Mucosa of descending colon (tissue), 3 donors: ENCODE measurements around the gene DMXL2. TPM values are rescaled to one million over a fixed set of nuclear protein-coding genes. Genes with fewer than 3 reads are reported as not detected.
"Not testable (repeated sequence)": the region's sequence is repeated elsewhere in the genome, so short reads cannot be mapped to it uniquely, and the experiment has no call there.

Experiments used
- ATAC-seq: fragments of 200-7000 bp; cut with Tn5 transposase; one replicate; pipeline ENCODE4 v1.9.1; 2020; ENCODE audit warnings: mild to moderate bottlenecking, moderate library complexity
- DNase-seq, 3 donors: peaks; one replicate each; pipeline ENCODE4 v3.0.0-alpha.2; 2020
- H3K36me3 ChIP-seq: fragments of 200-600 bp; one replicate; pipeline ENCODE4 v1.8.0; 2021; ENCODE audit warnings: low read depth, mild to moderate bottlenecking
- H3K4me1 ChIP-seq: fragments of 200-600 bp; one replicate; pipeline ENCODE4 v1.8.0; 2021; ENCODE audit warnings: low read depth, mild to moderate bottlenecking
- H3K4me3 ChIP-seq: fragments of 200-600 bp; one replicate; pipeline ENCODE4 v1.8.0; 2021; ENCODE audit warnings: mild to moderate bottlenecking
- H3K9me3 ChIP-seq: fragments of 200-600 bp; one replicate; pipeline ENCODE4 v1.8.0; 2021; ENCODE audit warnings: mild to moderate bottlenecking
- intact Hi-C, 2 donors: fragments of 100-400 bp; cut with DNase I in 1 of 2; cut with micrococcal nuclease in 1 of 2; formaldehyde crosslinking; loops; one replicate each; pipeline versions ENCODE4 v1.11.0 to v1.11.1; 2022; cut with DNase I, micrococcal nuclease
- total RNA-seq, 3 donors: library from RNA; stranded (reverse); fragmentation: NEBNext Ultra II Directional in 2 of 3; extraction: Animal tissue kit (Norgen Biotek cat#: 25700) in 2 of 3; gene quantifications; one replicate each; pipeline versions ENCODE4 v1.2.1 to v1.2.4, GENCODE V29; 2021 to 2023
- TF ChIP-seq, protein P1 (sequence below): fragments of 200-600 bp; IDR thresholded peaks from one replicate; pipeline ENCODE4 v1.8.0; 2022; ENCODE audit warnings: antibody characterized with exemption, mild to moderate bottlenecking
- donor health status: DM: no; HTN: no; CAD: no; lungs with moderate emphysema.
- donor health status: DM: no; HTN: no; CAD: no.
- donor health status: DM: no; HTN: yes; CAD: no.

DMXL2 gene
- total RNA-seq, 3 donors from 2014 or later, result 36.5 to 45.5 (median 43.0) TPM

DNA sequence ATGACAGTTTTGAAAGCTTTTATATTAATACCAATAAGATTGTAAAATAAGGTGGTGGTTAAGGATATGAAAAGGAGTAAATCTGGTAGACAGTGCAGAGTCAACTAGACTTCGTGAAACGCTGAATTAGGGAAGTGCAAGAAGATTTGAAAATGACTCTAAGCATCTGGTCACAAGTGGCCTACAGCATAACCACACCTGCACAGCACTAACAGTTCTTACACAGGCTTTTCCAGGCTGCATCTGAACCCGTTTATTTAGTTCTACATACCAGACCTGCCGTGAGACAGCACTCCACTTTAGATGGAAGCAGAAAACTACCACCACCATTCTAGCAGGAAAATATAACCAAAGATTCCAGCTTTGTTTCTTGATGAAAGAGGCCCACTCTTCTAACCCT, 1.9 kb downstream of the DMXL2 start:
- no peak for ATAC-seq
- Histone ChIP-seq H3K4me1 (peaks cover 19% of the 10 kb centered on the region), H3K9me3 (no peaks in the 10 kb centered on the region), H3K4me3 (no peak overlapping the region), H3K36me3 (no peaks in the 10 kb centered on the region)
- TF ChIP-seq, protein P1, sequence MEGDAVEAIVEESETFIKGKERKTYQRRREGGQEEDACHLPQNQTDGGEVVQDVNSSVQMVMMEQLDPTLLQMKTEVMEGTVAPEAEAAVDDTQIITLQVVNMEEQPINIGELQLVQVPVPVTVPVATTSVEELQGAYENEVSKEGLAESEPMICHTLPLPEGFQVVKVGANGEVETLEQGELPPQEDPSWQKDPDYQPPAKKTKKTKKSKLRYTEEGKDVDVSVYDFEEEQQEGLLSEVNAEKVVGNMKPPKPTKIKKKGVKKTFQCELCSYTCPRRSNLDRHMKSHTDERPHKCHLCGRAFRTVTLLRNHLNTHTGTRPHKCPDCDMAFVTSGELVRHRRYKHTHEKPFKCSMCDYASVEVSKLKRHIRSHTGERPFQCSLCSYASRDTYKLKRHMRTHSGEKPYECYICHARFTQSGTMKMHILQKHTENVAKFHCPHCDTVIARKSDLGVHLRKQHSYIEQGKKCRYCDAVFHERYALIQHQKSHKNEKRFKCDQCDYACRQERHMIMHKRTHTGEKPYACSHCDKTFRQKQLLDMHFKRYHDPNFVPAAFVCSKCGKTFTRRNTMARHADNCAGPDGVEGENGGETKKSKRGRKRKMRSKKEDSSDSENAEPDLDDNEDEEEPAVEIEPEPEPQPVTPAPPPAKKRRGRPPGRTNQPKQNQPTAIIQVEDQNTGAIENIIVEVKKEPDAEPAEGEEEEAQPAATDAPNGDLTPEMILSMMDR, result no peak
- DNase-seq, result no peak
- intact Hi-C loops, result no loop called here

DNA sequence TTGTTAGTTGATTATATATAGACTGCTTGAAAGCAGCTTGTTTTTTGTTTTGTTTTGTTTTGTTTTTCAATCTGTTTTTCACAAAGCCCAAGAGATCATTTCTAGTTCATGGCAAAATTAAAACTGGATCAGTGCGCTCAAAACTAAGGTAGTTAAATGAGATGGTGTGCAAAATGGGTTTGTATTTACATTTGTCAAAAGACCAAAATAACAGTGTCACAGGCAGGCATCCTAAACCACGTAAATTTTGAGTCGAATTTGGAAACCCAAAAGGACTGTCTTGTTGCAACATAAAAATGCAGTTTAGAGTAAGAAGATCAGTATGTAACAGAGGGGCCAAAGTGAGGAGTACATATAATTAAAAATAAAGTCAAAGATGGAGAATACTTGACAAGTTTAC, 2.4 kb downstream of the DMXL2 start:
- intact Hi-C loops, result no loop called here
- TF ChIP-seq, protein P1, result no peak
- ATAC-seq, result no peak

DNA sequence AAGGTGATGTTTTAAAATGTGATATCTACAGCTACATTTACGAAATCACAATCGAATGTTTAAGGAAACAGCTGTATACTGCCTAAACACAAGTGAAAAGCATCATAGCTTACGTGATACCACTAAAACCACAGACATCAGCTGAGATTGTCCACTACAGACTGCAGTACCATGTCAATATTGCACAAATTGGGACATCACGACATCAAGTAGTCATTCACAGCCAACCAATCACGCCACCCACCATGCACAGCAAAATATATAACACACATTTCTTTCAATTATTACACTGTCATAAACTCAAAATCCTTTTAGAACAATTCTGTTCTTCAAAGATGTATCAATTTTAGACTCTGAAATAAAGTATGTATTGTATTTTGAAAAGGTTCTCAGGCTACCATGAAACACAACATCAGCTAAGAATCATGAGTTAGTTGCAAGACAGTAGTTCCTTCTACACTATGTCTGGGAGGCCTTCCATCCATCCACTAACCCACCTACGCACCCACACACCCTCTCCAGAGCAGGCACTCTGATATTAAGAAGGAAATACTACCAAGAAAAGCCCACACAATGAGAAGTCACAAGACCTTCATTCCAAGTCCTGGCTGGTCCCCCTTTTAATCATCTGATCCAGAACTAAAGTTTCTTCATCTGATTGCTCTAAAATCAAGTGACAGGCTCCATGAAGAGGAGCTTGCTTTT, 3.1 kb downstream of the DMXL2 start:
- TF ChIP-seq, protein P1, result no peak
- Histone ChIP-seq H3K9me3 (no peaks in the 10 kb centered on the region), H3K4me1 (peaks cover 17% of the 10 kb centered on the region), H3K4me3 (no peak overlapping the region), H3K36me3 (no peaks in the 10 kb centered on the region)
- no peak for ATAC-seq
- intact Hi-C loops, result no loop called here
- DNase-seq, result no peak

More for the DNA sequence above, 2.4 kb downstream of the DMXL2 start:
- H3K4me3 ChIP-seq, result no peak overlapping the region
- no peaks in the 10 kb centered on the region for H3K9me3 ChIP-seq
- H3K4me1 ChIP-seq, result peaks cover 19% of the 10 kb centered on the region
- H3K36me3 ChIP-seq, result no peaks in the 10 kb centered on the region
- DNase-seq, result no peak

DNA sequence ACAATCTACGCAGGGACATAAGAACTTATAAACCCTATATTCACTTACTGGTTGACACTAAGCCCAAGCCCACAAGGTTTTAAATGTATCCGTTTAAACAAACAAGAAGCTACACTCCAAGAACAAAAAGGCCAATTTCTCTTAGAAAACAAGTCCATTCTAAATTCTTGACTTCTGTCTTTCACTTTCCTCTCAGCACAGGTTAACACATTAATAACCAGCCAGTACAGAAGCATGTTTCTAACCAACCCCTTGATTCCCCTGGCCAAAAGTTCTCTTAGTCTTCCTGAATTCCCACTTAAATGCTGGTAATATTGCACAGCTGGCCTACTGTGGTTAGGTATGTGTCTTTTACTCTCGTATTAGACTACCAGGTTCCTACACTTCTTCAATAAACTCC, 4.7 kb downstream of the DMXL2 start:
- DNase-seq, result no peak
- TF ChIP-seq, protein P1, result no peak
- ATAC-seq, result no peak
- intact Hi-C loops, result no loop called here
- H3K4me3 ChIP-seq, result no peak overlapping the region
- H3K36me3 ChIP-seq, result no peaks in the 10 kb centered on the region
- peaks cover 6% of the 10 kb centered on the region for H3K4me1 ChIP-seq
- H3K9me3 ChIP-seq, result no peaks in the 10 kb centered on the region

DNA sequence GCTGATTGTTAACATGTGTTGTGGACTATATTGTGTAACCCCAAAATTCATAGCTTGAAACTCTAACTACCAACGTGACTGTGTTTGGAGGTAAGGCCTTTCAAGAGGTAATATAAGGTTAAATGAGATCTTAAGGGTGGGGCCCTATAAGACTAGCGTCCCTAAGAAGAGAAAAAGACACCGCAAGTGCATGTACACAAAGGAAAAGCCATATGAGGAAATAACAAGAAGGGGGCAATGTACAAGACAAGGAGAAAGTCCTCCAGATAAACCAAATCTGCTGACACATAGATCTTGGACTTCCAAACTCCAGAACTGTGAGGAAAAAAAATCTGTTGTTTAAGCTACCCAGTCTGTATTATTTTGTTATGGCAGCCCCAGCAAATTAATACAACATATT, 8.6 kb downstream of the DMXL2 start:
- TF ChIP-seq, protein P1, result no peak
- Histone ChIP-seq H3K4me3 (no peak overlapping the region), H3K36me3 (no peaks in the 10 kb centered on the region), H3K9me3 (peaks cover 6% of the 10 kb centered on the region), H3K4me1 (no peaks in the 10 kb centered on the region)
- intact Hi-C loops, result no loop called here
- DNase-seq, result no peak
- ATAC-seq, result peak; percentile 91

DNA sequence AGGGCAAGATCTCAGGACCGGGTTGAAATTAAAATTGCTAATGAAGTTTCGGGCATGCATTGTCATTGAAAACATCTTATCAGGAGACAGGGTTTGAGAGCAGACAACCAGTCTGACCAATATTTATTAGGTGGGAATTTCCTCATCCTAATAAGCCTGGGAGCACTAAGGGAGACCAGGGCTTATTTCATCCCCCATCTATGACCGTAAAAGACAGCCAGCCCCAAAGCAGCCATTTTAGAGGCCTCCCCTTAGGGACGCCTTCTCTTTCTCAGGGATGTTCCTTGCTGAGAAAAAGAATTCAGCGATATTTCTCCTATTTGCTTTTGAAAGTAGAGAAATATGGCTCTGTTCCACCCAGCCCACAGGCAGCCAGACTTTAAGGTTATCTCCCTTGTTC, 9.9 kb downstream of the DMXL2 start:
- H3K4me1 ChIP-seq, DNase-seq, H3K36me3 ChIP-seq, H3K4me3 ChIP-seq, ATAC-seq, H3K9me3 ChIP-seq, intact Hi-C loops: not testable (repeated sequence)

DNA sequence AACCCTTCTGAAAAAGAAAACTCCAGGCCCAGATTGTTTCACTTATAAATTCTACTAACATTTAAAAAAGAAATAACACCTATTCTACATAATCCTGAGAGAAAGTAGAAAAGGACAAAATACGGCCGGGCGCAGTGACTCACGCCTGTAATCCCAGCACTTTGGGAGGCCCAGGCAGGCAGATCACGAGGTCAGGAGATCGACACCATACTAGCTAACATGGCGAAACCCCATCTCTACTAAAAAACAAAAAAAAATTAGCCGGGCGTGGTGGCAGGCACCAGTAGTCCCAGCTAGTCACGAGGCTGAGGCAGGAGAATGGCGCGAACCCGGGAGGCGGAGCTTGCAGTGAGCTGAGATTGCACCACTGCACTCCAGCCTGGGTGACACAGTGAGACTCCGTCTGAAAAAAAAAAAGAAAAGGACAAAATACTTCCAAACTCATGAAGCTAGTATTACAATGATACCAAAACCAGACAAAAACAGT, 19.1 kb downstream of the DMXL2 start:
- ATAC-seq, intact Hi-C loops, H3K9me3 ChIP-seq, DNase-seq, H3K4me1 ChIP-seq, H3K36me3 ChIP-seq, H3K4me3 ChIP-seq: not testable (repeated sequence)
